Endothelial cell of umbilical vein (primary cell): ENCODE results near the gene DDOST. TPM values are rescaled to one million over a fixed set of nuclear protein-coding genes. Genes with fewer than 3 reads are reported as not detected.

ENCODE experiments used
- BruUV-seq: library from RNA; stranded (reverse); fragments of 400-500 nt; replicated peaks from 2 replicates; lab custom pipeline; 2021; lab: Mats Ljungman, UMichigan
- CTCF ChIA-PET: fragments of 300-600, 350-600 bp; sonication (Branson Sonifier 250); formaldehyde crosslinking; loops from one replicate; lab custom pipeline; 2021; ENCODE audit warnings: antibody characterized with exemption, inconsistent platforms; lab: Charles Lee
- POLR2A ChIA-PET: fragments of 300-600, 350-600 bp; sonication (Branson Sonifier 250); formaldehyde crosslinking; loops from one replicate; lab custom pipeline; 2021; ENCODE audit warnings: antibody characterized with exemption, inconsistent platforms; lab: Charles Lee
- DNase-seq: peaks from one replicate; pipeline ENCODE4 v3.0.0-alpha.2; 2011; ENCODE audit warnings: low read depth, low spot score
- FAIRE-seq: peaks from 2 replicates; lab custom pipeline; 2011; peaks lifted over from hg19 to GRCh38; lab: Jason Lieb, UNC
- H2AFZ ChIP-seq: 2 replicates; pipeline ENCODE4 v1.6.0; 2012; ENCODE audit warnings: low read depth, low read length, control low read depth, inconsistent platforms
- H3K27ac ChIP-seq: 2 replicates; pipeline ENCODE4 v1.5.1; 2011; ENCODE audit warnings: low read depth, mild to moderate bottlenecking, control low read depth, low read length, moderate library complexity; ENCODE audit not compliant: insufficient read depth
- H3K27me3 ChIP-seq, 2 experiments: 2 replicates each; pipeline versions ENCODE4 v1.6.0 to v1.6.1; 2011; ENCODE audit warnings: low read length in 2 of 2, mixed read lengths in 1 of 2; ENCODE audit not compliant: control insufficient read depth in 2 of 2, insufficient read depth in 2 of 2
- H3K36me3 ChIP-seq, 2 experiments: 2 replicates in 1 of 2; 3 replicates in 1 of 2; pipeline ENCODE4 v1.5.1; 2011; ENCODE audit warnings: low read length in 2 of 2, mild to moderate bottlenecking in 1 of 2, moderate library complexity in 1 of 2; ENCODE audit not compliant: control insufficient read depth in 2 of 2, insufficient read depth in 2 of 2; ENCODE audit errors: extremely low read depth in 1 of 2
- H3K4me1 ChIP-seq: 3 replicates; pipeline ENCODE4 v1.5.1; 2011; ENCODE audit warnings: mild to moderate bottlenecking, low read length; ENCODE audit not compliant: control insufficient read depth, insufficient read depth; ENCODE audit errors: extremely low read depth
- H3K4me2 ChIP-seq: 2 replicates; pipeline ENCODE4 v1.6.1; 2011; ENCODE audit warnings: low read length, control low read depth, mixed read lengths; ENCODE audit not compliant: insufficient read depth
- H3K4me3 ChIP-seq, 3 experiments: fragments of 200-600 bp in 1 of 3; sonication (generic), shearing (Covaris generic) in 1 of 3; replicated peaks in 1 of 3; 2 replicates each; pipeline ENCODE4 v1.5.1; 2011 to 2016; ENCODE audit warnings: control low read depth in 3 of 3, low read length in 3 of 3, mild to moderate bottlenecking in 2 of 3, inconsistent platforms in 1 of 3, low read depth in 1 of 3, moderate library complexity in 1 of 3; ENCODE audit not compliant: insufficient read depth in 1 of 3
- H3K79me2 ChIP-seq: 2 replicates; pipeline ENCODE4 v1.6.0; 2012; ENCODE audit warnings: low read length, inconsistent platforms; ENCODE audit not compliant: control insufficient read depth, insufficient read depth
- H3K9ac ChIP-seq: replicated peaks from 2 replicates; pipeline ENCODE3; 2011; ENCODE audit warnings: low read length, control low read depth; ENCODE audit not compliant: insufficient read depth; ENCODE audit errors: extremely low read depth
- H3K9me1 ChIP-seq: replicated peaks from 3 replicates; pipeline ENCODE4 v1.6.0; 2011; ENCODE audit warnings: mild to moderate bottlenecking, low read length; ENCODE audit not compliant: control insufficient read depth, insufficient read depth; ENCODE audit errors: extremely low read depth
- H3K9me3 ChIP-seq: replicated peaks from 2 replicates; pipeline ENCODE4 v1.5.1; 2012; ENCODE audit warnings: low read length, inconsistent platforms; ENCODE audit not compliant: control insufficient read depth, insufficient read depth
- H4K20me1 ChIP-seq: replicated peaks from 2 replicates; pipeline ENCODE3; 2011; ENCODE audit warnings: mild to moderate bottlenecking, low read length; ENCODE audit not compliant: control insufficient read depth, insufficient read depth; ENCODE audit errors: extremely low read depth
- EZH2 ChIP-seq: IDR thresholded peaks from 2 replicates; pipeline ENCODE4 v1.6.1; 2012; ENCODE audit warnings: borderline replicate concordance, low read depth, mild to moderate bottlenecking, moderate library complexity, low read length, inconsistent platforms; ENCODE audit not compliant: severe bottlenecking
- FOS ChIP-seq: IDR thresholded peaks from 2 replicates; pipeline ENCODE4 v1.6.1; 2011; ENCODE audit warnings: mild to moderate bottlenecking, low read length, moderate library complexity, borderline replicate concordance; ENCODE audit not compliant: insufficient read depth
- GATA2 ChIP-seq: IDR thresholded peaks from 2 replicates; pipeline ENCODE4 v1.7.0; 2011; ENCODE audit warnings: low read depth, mild to moderate bottlenecking, moderate library complexity, mixed read lengths, low read length; ENCODE audit not compliant: insufficient read length, insufficient read depth
- JUN ChIP-seq: IDR thresholded peaks from 2 replicates; pipeline ENCODE4 v1.6.1; 2011; ENCODE audit warnings: borderline replicate concordance, low read depth; ENCODE audit not compliant: insufficient read length, insufficient read depth
- MYC ChIP-seq: IDR thresholded peaks from one replicate; pipeline ENCODE4 v1.6.1; 2011; ENCODE audit warnings: mild to moderate bottlenecking, low read depth, low read length
- POLR2A ChIP-seq: IDR thresholded peaks from 2 replicates; pipeline ENCODE4 v1.6.1; 2012; ENCODE audit warnings: low read depth, mild to moderate bottlenecking, control low read depth, low read length
- POLR2AphosphoS5 ChIP-seq: IDR thresholded peaks from 2 replicates; pipeline ENCODE4 v1.6.1; 2012; ENCODE audit warnings: low read depth, mild to moderate bottlenecking, control low read depth, low read length, moderate library complexity; ENCODE audit not compliant: insufficient read depth
- dilution Hi-C: fragments of 300-500 bp; cut with MboI; formaldehyde crosslinking; loops from one replicate; pipeline ENCODE4 v1.15.0; 2019; ENCODE audit warnings: low sequenced_read_pairs; ENCODE audit not compliant: extremely low pct_ligation_motif_present
- intact Hi-C: fragments of 100-400 bp; cut with micrococcal nuclease; formaldehyde crosslinking; loops from one replicate; pipeline ENCODE4 v1.10.0; 2022
- polyA plus RNA-seq, 4 experiments: library from polyadenylated mRNA; depleted of rRNA in 3 of 4; stranded (reverse) in 3 of 4; unstranded in 1 of 4; fragments of >200 nt; gene quantifications; 2 replicates each; pipeline versions ENCODE4 v1.2.1 to v1.2.3, GENCODE V29; 2011 to 2012; ENCODE audit warnings: missing spikeins in 1 of 4
- total RNA-seq: library from RNA; stranded (reverse); gene quantifications from 2 replicates; pipeline ENCODE4 v1.2.3, GENCODE V29; 2021
- TF ChIP-seq, protein P1 (sequence below), 2 donors: IDR thresholded peaks; 1 replicate in 1 of 2; 2 replicates in 1 of 2; pipeline ENCODE4 v1.5.1; 2011; ENCODE audit warnings: low read length in 2 of 2, mild to moderate bottlenecking in 2 of 2, moderate library complexity in 2 of 2, control low read depth in 1 of 2, inconsistent platforms in 1 of 2, low read depth in 1 of 2; ENCODE audit not compliant: insufficient read depth in 1 of 2; ENCODE audit errors: extremely low read depth in 1 of 2
- TF ChIP-seq, protein P2 (sequence below): IDR thresholded peaks from 2 replicates; pipeline ENCODE4 v1.6.1; 2011; ENCODE audit not compliant: insufficient read depth, insufficient read length

The DDOST gene
- total and polyA plus RNA-seq, 2 donors (not counting 3 experiments of a cell fraction or from before 2014, with no cell fraction given) = 319 to 533 TPM

DNA sequence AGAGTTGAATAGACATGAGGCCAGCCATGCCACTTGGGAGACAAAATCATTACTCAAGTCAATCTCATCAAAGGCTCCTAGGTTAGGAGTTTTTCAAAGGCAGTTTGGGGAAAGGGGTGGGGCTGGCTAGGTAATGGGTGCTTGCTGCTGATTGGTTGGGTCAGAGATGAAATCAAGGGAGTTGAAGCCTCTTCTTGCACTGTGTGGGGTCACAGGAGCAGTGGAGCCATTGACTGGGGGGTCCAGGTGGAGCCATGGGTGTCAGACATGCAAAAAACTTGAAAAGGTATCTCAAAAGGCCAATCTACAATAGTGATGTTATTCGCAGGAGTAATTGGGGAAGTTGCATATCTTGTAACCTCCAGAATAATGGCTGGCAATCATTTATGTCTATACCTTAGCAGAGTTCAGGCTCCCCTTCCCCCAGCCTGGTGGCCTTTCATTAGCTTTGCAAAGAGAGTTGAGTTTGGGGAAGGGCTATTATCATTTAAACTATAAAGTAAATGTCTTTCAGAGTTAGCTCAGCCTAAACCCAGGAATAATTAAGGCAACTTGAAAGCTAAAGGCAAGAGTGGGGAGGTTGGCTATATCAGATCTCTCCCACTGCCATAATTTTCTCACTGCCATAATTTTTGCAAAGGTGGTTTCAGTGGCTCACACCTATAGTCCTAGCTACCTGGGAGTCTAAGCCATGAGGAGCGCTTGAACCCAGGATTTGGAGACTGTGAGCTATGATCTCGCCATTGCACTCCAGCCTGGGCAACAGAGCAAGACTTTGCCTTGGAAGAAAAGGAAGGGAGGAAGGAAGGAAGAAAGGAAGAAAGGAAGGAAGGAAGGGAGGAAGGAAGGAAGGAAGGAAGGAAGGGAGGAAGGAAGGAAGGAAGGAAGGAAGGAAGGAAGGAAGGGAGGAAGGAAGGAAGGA is 35.7 kb downstream of the DDOST start:
- Histone ChIP-seq H4K20me1 (no peaks in the 10 kb centered on the region), H3K36me3 (no peaks in the 10 kb centered on the region), H2AFZ (no peak overlapping the region), H3K9me1 (no peaks in the 10 kb centered on the region), H3K4me2 (no peak overlapping the region), H3K9ac (no peak overlapping the region), H3K4me1 (no peaks in the 10 kb centered on the region), H3K9me3 (no peaks in the 10 kb centered on the region), H3K27me3 (peaks cover 2 to 3% of the 10 kb centered on the region in 2 experiments), H3K4me3 (no peak overlapping the region), H3K27ac (no peak overlapping the region), H3K79me2 (no peaks in the 10 kb centered on the region)
- BruUV-seq = no TSS peak
- ChIA-PET POLR2A (no interaction called here), CTCF (interaction anchor here (1.7 kb wide), 1 partner anchor 50 kb away, joined by 6 read pairs; no protein-coding TSS in a partner anchor)
- DNase-seq (no peak), FAIRE-seq (no peak)
- dilution Hi-C loops (no loop called here), intact Hi-C loops (no loop called here)
- no peak for TF ChIP-seq FOS
- no peak for TF ChIP-seq EZH2
- no peak for TF ChIP-seq POLR2A
- TF ChIP-seq, protein P1, sequence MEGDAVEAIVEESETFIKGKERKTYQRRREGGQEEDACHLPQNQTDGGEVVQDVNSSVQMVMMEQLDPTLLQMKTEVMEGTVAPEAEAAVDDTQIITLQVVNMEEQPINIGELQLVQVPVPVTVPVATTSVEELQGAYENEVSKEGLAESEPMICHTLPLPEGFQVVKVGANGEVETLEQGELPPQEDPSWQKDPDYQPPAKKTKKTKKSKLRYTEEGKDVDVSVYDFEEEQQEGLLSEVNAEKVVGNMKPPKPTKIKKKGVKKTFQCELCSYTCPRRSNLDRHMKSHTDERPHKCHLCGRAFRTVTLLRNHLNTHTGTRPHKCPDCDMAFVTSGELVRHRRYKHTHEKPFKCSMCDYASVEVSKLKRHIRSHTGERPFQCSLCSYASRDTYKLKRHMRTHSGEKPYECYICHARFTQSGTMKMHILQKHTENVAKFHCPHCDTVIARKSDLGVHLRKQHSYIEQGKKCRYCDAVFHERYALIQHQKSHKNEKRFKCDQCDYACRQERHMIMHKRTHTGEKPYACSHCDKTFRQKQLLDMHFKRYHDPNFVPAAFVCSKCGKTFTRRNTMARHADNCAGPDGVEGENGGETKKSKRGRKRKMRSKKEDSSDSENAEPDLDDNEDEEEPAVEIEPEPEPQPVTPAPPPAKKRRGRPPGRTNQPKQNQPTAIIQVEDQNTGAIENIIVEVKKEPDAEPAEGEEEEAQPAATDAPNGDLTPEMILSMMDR (IDR thresholded peaks at IDR 0.05; ENCODE audit: extremely low read depth in 1 of 2, insufficient read depth in 1 of 2, low read depth in 1 of 2, low read length in 2 of 2) = no peak
- TF ChIP-seq POLR2AphosphoS5 = no peak
- no peak for TF ChIP-seq GATA2
- no peak for TF ChIP-seq MYC
- TF ChIP-seq, protein P2, sequence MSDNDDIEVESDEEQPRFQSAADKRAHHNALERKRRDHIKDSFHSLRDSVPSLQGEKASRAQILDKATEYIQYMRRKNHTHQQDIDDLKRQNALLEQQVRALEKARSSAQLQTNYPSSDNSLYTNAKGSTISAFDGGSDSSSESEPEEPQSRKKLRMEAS = no peak
- TF ChIP-seq JUN = no peak
